HUDEP-2 (cell line): Measurements from ENCODE around the gene RPTOR.

Experiments
- DNase-seq, 76 experiments: peaks; one replicate each; lab custom pipeline; 2025; ENCODE audit not compliant: unreplicated experiment in 76 of 76; lab: John Stamatoyannopoulos, UW

RPTOR gene

DNA sequence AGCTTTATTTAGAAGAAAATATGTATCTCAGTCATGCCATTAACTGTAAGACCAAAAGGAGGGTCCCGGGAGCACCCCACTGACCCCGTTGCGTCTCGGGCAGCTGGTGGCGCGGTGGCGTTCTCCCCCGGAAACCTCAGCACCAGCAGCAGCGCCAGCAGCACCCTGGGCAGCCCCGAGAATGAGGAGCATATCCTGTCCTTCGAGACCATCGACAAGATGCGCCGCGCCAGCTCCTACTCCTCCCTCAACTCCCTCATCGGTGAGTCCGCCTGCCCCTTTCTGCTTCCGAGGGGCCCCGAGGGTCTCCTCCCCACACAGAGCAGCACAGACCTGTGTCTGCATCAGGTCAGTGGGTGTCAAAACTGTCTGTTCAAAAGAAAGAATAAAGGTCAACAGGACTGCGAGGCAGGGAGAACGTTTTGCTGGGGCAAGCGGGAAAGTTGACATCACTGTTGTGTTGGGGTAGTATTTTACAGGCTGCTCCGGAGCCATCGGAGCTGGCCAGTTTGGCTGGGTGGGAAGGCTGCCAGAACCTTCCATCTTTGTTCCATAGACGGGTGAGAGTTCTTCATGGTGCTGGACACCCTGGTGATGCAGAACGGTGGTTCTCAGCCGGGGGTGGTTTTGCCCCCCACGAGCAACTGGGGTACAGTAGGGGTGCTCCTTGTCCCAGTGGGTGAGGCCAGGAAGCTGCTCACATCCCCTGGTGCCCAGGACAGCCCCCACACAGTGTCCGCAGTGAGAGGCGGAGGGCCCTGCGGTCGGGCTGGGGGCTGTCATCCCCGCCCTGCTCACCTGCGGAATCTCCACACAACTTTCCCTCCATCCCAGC lies 349.2 kb downstream of the RPTOR start:
- no peak for DNase-seq

- no peak for DNase-seq
Observed at GRCh38 chr17:80894439-80894721, 349.7 kb downstream of the RPTOR start.

GRCh38 chr17:80894726-80895125 lies 350.1 kb downstream of the RPTOR start:
- no peak for DNase-seq

- no peak for DNase-seq
Observed at GRCh38 chr17:80895366-80895765, 350.7 kb downstream of the RPTOR start.

- DNase-seq, result no peak
Observed at GRCh38 chr17:80898716-80899115, 354.1 kb downstream of the RPTOR start.

- peak in 28 of 76 experiments; percentile 1 to 34 (median 14) for DNase-seq
Observed at GRCh38 chr17:80899402-80900268, 355.0 kb downstream of the RPTOR start.

GRCh38 chr17:80901319-80901718 lies 356.7 kb downstream of the RPTOR start:
- DNase-seq, result no peak

GRCh38 chr17:80902197-80902962 lies 357.7 kb downstream of the RPTOR start:
- no peak for DNase-seq

GRCh38 chr17:80902963-80903611 lies 358.4 kb downstream of the RPTOR start:
- DNase-seq, result no peak

GRCh38 chr17:80904036-80904753 lies 359.6 kb downstream of the RPTOR start:
- DNase-seq, result no peak

GRCh38 chr17:80905586-80906230 lies 361.1 kb downstream of the RPTOR start:
- no peak for DNase-seq

DNA sequence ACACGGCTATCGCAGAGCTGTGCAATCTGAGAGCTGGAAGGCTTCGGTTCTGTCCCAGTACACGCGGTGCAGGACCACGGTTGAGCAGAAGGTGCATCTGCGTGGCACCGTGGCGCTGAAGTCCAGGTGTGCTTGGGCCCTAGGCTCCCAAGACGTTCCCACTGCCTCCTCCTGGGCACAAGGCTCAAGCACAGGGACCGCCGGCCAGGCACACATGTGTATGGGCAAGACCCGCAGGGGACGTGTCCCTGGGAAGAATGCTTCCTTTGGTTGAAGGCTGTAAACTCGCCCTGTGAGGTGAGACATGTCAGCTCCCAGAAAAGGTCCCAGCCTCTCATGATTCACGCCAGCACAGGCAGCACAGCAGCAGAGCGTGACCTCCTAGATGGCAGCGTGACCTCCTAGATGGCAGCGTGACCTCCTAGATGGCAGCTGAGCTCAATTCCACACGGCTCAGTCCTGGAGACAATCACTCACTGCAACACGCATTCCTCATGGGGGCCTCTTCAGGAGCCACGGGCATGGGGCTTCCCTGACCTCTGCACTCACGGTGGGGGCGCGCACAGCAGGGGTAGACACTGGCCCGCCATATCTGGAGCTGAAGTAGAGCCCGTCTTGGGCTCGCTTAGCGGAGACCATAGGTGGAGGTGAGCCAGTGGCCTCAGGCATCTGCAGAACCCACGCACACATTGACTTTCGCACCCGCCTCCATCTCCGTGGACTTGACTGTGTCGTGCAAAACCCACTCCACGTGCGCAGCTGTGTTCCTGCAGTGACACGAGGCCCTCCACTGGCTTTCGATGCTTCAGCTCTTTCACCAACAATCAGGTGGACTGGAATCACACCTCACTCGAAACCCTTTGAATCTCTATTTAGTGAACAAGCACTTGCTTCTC lies 362.0 kb downstream of the RPTOR start:
- DNase-seq, result no peak

DNA sequence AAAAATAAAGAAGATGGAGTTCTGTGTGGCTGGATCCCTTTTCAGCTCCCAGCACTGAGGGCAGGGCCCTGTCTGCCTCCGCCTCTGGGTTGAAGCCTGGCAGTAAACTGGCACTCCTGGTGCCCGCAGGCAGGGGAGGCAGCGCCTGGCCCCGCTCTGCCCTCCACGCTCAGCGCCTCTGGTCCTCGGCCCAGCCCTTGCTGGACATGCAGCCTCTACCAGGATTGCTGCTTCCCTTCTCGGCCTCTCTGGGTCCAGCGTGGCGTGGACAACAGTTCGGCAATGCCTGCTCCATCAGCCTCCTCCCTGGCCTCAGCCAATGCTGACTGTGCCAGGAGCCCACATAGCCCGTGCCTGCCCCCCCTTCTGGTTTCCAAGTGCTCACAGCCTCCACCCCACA lies 362.6 kb downstream of the RPTOR start:
- DNase-seq, result no peak

DNA sequence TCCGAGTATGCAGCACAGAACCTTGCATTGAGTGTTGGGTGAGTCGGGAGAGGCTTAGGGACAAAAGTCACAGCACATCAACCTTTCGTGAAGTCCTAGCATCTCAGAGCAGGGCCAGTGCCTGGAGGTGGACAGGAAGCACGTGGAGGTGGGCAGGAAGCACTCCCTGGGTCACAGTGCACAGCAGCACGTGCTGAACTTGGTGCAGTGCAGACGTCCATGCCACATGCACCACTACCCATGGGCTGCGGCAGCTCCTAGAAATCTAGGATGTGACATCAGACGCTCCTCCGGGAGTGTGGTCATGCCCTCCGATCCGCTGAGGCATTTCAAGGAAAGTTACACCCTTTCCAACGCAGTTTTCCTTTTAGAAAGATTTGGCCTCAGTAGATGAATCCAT lies 363.6 kb downstream of the RPTOR start:
- DNase-seq, result no peak

DNA sequence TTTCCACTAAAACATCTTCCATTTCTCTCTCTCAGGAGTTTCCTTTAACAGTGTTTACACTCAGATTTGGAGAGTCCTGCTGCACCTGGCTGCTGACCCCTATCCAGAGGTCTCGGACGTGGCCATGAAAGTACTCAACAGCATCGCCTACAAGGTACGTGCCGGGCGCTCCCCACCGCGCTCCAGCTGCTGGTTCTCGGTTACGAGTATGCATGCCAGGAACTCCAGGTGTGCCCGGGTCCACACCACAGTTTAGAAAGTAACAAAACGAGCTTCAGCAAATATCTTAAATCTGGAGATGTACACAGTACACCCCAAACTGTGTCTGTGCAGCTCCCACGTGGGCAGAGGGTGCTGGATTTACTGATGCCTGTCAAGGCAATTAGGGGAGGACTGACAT lies 364.1 kb downstream of the RPTOR start:
- no peak for DNase-seq

DNA sequence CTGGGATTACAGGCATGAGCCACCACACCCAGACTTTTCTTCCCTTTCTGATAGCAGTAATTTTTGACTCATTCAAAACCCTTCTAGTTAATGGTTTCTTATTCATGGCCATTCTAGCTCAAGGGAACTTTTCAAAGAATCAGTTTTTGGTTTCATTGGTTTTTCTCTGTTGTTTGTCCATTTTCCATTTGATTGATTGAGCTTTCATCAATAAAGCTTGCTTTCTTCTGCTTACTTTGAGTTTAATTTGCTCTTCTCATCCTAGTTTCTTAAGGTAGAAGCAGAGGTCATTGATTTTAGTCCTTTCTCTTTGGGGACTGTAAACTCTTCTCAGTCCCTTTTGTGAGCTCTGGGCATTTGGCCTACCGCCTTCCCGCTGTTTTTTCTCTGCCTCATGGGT lies 365.0 kb downstream of the RPTOR start:
- no peak for DNase-seq

DNA sequence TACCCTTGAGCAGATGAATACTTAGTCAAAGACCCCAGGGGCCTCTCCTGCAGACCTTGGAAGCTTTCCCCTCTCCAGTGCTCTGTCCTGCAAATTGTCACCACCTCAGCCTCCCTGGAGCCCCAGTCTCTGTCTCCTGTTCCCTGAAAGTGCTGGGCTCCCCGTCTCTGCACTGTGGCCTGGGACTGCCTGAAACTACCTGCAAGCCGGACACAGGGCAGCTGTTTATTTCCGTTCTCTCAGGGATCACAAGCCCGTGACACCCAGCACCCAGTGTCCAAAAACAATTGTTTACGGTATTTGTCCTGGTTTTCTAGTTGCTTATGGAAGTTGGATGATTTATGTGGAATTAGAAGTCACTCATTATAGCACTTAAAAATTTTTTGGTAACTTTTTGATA lies 365.4 kb downstream of the RPTOR start:
- no peak for DNase-seq

DNA sequence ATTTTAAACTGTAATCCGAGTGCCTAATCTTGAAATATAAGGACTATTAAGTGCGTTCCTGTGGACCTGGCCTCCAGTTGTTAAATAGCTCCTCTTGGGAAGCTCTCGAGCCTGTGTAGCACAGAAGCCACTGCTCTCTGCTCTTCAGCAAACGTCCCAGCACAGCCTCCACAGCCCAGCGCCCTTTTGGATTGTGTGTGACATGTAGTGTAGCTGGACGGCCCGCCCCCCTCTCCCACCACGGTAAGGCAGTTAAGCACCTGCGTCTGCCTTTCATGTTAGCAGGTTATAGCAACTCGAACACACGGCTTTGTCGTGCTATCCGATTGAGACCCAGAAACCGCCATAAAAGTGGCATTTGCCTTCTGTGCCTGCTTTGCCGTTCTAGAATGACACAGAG lies 367.8 kb downstream of the RPTOR start:
- DNase-seq, result no peak
